DOHH2 (cell line): ENCODE results near the gene ARSD.

ENCODE experiments used
- CTCF ChIP-seq: fragments of 200-600 bp; sonication (generic); IDR thresholded peaks from one replicate; pipeline ENCODE4 v1.5.1; 2014; ENCODE audit warnings: antibody characterized with exemption, mild to moderate bottlenecking, low read depth, low read length; ENCODE audit not compliant: poor library complexity, severe bottlenecking
- EZH2phosphoT487 ChIP-seq: fragments of 200-600 bp; sonication (generic); IDR thresholded peaks from 2 replicates; pipeline ENCODE4 v1.6.1; 2017; ENCODE audit warnings: borderline replicate concordance, mild to moderate bottlenecking, antibody characterized with exemption, low read length, moderate library complexity, mixed read lengths

GRCh38 chrX:2910109-2910508, 19.0 kb downstream of the ARSD start:
- TF ChIP-seq CTCF (no peak), EZH2phosphoT487 (no peak)
